ENCODE measurements around the gene MMS19.

MMS19 gene

DNA sequence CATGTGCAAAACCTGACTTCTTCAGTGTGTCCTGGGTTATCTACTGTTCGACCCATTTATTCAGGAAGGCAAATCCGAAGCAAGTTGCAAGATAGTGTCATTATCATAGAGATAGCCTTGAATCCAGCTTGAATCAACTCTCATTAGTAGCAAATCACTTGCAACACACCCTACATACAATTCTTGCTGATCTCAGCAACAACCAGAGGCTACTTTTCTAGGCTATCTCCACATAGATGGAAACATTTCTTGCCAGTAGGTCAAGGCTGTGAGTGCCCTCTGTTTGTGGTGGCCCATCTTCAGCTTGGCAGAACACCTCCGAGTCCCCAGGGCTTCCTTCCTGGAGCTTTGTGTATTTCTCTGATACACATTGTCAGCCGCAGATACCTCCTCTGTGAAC lies 12.5 kb upstream of the MMS19 start:
- Histone ChIP-seq H3K9me3 (no peaks in the 10 kb centered on the region), H3K4me1 (peaks cover 2% of the 10 kb centered on the region; the same call in 1 of the 2 replicates), H3K36me3 (no peaks in the 10 kb centered on the region), H3K4me3 (ENCODE audit: low read depth, low read length) (no peak overlapping the region), H3K27me3 (no peaks in the 10 kb centered on the region)
- DNase-seq = no peak
- TF ChIP-seq, protein P1, sequence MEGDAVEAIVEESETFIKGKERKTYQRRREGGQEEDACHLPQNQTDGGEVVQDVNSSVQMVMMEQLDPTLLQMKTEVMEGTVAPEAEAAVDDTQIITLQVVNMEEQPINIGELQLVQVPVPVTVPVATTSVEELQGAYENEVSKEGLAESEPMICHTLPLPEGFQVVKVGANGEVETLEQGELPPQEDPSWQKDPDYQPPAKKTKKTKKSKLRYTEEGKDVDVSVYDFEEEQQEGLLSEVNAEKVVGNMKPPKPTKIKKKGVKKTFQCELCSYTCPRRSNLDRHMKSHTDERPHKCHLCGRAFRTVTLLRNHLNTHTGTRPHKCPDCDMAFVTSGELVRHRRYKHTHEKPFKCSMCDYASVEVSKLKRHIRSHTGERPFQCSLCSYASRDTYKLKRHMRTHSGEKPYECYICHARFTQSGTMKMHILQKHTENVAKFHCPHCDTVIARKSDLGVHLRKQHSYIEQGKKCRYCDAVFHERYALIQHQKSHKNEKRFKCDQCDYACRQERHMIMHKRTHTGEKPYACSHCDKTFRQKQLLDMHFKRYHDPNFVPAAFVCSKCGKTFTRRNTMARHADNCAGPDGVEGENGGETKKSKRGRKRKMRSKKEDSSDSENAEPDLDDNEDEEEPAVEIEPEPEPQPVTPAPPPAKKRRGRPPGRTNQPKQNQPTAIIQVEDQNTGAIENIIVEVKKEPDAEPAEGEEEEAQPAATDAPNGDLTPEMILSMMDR (IDR thresholded peaks at IDR 0.05; ENCODE audit: low read depth, low read length) = no peak

DNA sequence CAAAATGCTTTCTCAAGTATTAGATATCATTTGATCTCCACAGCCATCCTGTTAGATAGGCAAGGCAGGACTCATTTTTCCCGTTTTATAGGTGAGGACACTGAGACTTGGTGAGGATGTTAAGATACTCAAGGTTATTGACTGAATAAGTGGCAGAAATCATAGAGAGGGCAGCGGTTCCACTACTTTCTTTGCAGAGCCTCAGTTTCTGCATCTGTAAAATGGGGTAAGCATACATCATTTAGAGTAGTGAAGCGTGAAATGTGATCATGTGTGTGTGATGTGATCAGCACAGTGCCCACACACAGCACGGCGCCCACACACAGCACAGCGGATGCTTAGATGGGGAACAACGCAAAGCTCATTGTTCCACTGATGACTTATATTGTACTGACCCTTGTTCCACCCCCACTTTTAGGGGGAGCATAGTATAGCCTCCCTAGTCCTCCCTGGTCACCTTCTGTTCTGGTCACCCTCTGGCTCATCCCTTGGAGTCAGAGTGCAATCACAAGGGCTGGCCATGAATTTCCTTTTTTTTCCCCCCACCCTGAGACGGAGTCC lies 11.0 kb upstream of the MMS19 start:
- Histone ChIP-seq H3K4me3 (ENCODE audit: low read depth, low read length) (no peak overlapping the region), H3K27me3 (no peaks in the 10 kb centered on the region; the same call in 1 of the 2 replicates), H3K36me3 (no peaks in the 10 kb centered on the region), H3K9me3 (no peaks in the 10 kb centered on the region), H3K4me1 (no peaks in the 10 kb centered on the region)
- TF ChIP-seq, protein P1 (IDR thresholded peaks at IDR 0.05; ENCODE audit: low read depth, low read length) = no peak
- no peak for DNase-seq

DNA sequence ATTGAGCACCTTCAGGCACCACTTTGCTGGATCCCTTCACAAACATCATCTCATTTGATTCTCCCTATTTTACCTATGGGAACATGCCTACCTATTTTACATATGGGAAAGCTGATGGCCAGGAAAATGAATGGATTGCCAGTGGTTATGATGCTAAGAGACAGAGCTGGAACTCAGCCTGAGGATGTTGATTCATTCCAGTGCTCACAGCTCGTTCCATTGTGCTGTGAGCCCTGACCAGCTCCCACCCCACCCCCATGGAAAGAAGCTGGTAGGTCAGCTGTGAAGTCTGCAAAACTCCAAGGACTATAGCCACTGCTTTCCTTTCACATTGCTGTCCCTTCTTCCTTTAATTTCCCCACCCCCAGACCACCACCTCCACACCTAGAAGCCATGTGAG lies 10.1 kb upstream of the MMS19 start:
- no peak for DNase-seq
- Histone ChIP-seq H3K27me3 (no peaks in the 10 kb centered on the region; the same call in 1 of the 2 replicates), H3K4me3 (ENCODE audit: low read depth, low read length) (no peak overlapping the region), H3K36me3 (no peaks in the 10 kb centered on the region), H3K9me3 (no peaks in the 10 kb centered on the region), H3K4me1 (no peaks in the 10 kb centered on the region)
- TF ChIP-seq, protein P1 (IDR thresholded peaks at IDR 0.05; ENCODE audit: low read depth, low read length) = no peak

DNA sequence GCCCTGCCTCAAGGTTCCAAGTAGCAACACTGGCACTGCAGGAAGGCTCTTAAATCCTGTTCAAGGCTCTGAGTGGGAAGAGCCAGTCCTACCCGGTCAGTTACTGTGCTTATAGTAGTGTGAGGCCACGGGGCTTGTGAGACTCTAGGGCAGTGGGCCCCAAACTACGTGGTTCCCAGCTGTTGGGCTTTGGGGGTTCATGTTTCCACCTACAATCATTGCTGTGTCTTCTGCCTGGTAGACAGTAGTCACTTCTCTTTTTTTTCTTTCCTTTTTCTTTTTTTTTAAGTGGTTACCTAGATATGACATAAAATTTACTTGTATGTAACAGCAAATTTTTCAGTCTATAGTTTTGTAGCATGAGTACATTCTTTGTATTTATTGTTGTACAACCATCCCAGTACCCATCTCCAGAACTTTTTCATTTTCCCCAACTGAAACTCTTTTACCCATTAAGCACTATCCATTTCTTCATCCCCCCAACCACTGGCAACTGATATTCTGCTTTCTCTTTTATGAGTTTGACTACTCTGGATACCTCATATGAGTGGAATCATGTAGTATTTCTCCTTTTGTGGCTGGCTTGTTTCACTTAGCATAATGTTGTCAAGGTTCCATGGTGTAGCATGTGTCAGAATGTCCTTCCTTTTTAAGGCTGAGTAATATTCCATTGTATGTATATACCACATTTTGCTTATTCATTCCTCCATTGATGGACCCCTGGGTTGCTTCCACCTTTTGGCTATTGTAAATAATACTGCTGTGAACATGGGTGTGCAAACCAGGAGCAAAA lies 8.2 kb upstream of the MMS19 start:
- no peaks in the 10 kb centered on the region for H3K4me1 ChIP-seq
- DNase-seq = no peak
- no peak overlapping the region for H3K4me3 ChIP-seq (ENCODE audit: low read depth, low read length)
- peaks cover 2% of the 10 kb centered on the region for H3K27me3 ChIP-seq
- no peaks in the 10 kb centered on the region for H3K36me3 ChIP-seq
- H3K9me3 ChIP-seq = no peaks in the 10 kb centered on the region
- TF ChIP-seq, protein P1 (IDR thresholded peaks at IDR 0.05; ENCODE audit: low read depth, low read length) = no peak

DNA sequence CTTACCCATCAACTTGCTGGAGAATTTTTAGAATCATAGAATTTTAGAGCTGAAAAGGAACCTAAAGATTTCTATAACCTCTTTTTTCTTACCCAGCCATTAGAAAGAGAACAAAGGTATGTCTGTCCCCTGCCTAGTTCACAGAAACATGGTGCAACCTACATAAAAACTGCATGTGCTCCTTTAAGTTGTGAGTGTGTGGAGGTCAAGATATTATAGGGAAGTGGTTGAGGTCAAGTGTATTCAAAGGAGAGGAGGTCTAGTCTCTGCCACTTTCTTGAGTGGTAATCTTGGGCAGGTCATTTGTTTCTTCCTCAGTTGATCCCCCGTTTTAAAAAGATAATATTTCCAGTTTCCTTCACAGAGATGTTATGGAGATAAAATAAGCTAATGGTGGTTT lies 6.9 kb upstream of the MMS19 start:
- TF ChIP-seq, protein P1 (IDR thresholded peaks at IDR 0.05; ENCODE audit: low read depth, low read length) = no peak
- DNase-seq = no peak
- Histone ChIP-seq H3K36me3 (no peaks in the 10 kb centered on the region), H3K4me1 (no peaks in the 10 kb centered on the region), H3K27me3 (peaks cover 14% of the 10 kb centered on the region), H3K4me3 (ENCODE audit: low read depth, low read length) (no peak overlapping the region), H3K9me3 (no peaks in the 10 kb centered on the region)

DNA sequence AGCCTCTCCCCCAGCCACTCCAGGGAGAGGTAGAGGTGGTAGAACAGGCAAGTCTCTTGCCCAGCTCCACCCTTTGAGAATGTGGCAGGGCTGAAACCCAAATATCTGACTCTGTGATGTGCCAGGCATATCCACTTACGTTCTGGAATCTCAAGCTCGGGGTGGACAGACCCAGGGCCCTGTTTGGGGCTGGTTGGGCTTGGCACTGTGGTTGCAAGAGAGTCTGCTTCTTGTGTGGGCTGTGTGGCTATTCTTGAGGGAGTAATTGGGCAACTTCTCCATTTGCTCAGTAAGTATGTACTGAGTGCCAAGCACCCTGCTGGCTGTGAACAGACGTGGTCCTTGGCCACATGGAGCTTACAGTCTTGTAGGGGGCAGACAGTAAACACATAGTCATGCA lies 5.2 kb upstream of the MMS19 start:
- Histone ChIP-seq H3K36me3 (no peaks in the 10 kb centered on the region), H3K4me1 (no peaks in the 10 kb centered on the region), H3K27me3 (peaks cover 24% of the 10 kb centered on the region), H3K4me3 (ENCODE audit: low read depth, low read length) (no peak overlapping the region), H3K9me3 (no peaks in the 10 kb centered on the region)
- DNase-seq = no peak
- TF ChIP-seq, protein P1 (IDR thresholded peaks at IDR 0.05; ENCODE audit: low read depth, low read length) = no peak
